Nephron progenitor cell (in vitro differentiated cells): ENCODE results near the gene CYP24A1.

ENCODE experiments used
- DNase-seq: peaks from one replicate; pipeline ENCODE4 v3.0.0; 2021
- H3K27ac Mint-ChIP-seq: 2 replicates; pipeline ENCODE4 v1.8.0; 2021; ENCODE audit warnings: mild to moderate bottlenecking, moderate library complexity, mixed read lengths
- H3K27me3 Mint-ChIP-seq: 2 replicates; pipeline ENCODE4 v1.8.0; 2021; ENCODE audit warnings: mild to moderate bottlenecking, low read depth, mixed read lengths; ENCODE audit not compliant: poor library complexity
- H3K36me3 Mint-ChIP-seq: 2 replicates; pipeline ENCODE4 v1.8.0; 2021; ENCODE audit warnings: low read depth, mixed read lengths
- H3K4me1 Mint-ChIP-seq: 2 replicates; pipeline ENCODE4 v1.8.0; 2021; ENCODE audit warnings: mixed read lengths
- H3K4me3 Mint-ChIP-seq: 2 replicates; pipeline ENCODE4 v1.8.0; 2021; ENCODE audit warnings: mild to moderate bottlenecking, moderate library complexity, mixed read lengths
- H3K9me3 Mint-ChIP-seq: 2 replicates; pipeline ENCODE4 v1.8.0; 2021; ENCODE audit warnings: mild to moderate bottlenecking, moderate library complexity, mixed read lengths
- TF ChIP-seq, protein P1 (sequence below): fragments of 200-600 bp; sonication (generic); IDR thresholded peaks from 2 replicates; pipeline ENCODE4 v1.5.0; 2021; ENCODE audit warnings: antibody characterized with exemption

The CYP24A1 gene

DNA sequence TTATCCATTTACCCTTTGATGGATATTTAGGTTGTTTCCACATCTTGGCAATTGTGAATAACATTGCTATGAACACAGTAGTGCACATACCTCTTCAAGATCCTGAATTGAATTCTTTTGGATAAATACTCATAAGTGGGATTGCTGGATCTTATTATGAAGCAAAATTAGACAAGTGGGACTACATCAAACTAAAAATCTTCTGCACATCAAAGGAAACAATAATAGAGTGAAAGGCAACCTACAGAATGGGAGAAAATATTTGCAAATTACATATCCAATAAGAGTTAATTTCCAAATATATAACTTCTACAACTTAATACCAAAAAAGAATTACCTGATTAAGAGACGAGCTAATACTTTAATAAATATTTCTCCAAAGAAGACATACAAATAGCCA, 65.0 kb downstream of the CYP24A1 start:
- Mint-ChIP-seq H3K9me3 (peaks cover 5% of the 10 kb centered on the region), H3K27me3 (peaks cover 4% of the 10 kb centered on the region), H3K4me3 (no peak overlapping the region), H3K36me3 (no peaks in the 10 kb centered on the region), H3K27ac (no peak overlapping the region), H3K4me1 (peaks cover 10% of the 10 kb centered on the region)
- DNase-seq = no peak
- TF ChIP-seq, protein P1, sequence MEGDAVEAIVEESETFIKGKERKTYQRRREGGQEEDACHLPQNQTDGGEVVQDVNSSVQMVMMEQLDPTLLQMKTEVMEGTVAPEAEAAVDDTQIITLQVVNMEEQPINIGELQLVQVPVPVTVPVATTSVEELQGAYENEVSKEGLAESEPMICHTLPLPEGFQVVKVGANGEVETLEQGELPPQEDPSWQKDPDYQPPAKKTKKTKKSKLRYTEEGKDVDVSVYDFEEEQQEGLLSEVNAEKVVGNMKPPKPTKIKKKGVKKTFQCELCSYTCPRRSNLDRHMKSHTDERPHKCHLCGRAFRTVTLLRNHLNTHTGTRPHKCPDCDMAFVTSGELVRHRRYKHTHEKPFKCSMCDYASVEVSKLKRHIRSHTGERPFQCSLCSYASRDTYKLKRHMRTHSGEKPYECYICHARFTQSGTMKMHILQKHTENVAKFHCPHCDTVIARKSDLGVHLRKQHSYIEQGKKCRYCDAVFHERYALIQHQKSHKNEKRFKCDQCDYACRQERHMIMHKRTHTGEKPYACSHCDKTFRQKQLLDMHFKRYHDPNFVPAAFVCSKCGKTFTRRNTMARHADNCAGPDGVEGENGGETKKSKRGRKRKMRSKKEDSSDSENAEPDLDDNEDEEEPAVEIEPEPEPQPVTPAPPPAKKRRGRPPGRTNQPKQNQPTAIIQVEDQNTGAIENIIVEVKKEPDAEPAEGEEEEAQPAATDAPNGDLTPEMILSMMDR = no peak

DNA sequence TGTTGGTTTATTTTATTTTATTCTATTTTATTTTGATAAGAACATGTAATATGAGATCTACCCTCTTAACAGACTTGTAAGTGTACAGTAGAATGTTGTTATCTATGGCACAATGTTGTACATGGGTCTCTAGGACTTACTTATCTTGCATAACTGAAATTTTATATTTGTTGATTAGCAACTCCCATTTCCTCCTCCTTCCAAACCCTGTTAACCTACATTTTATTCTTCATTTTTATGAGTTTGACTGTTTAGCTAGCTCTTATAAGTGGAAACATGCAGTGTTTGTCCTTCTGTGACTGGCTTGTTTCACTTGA, 65.5 kb downstream of the CYP24A1 start:
- no peaks in the 10 kb centered on the region for H3K36me3 Mint-ChIP-seq
- H3K4me1 Mint-ChIP-seq = peaks cover 10% of the 10 kb centered on the region
- TF ChIP-seq, protein P1 = no peak
- H3K4me3 Mint-ChIP-seq = no peak overlapping the region
- peaks cover 3% of the 10 kb centered on the region for H3K27me3 Mint-ChIP-seq
- H3K9me3 Mint-ChIP-seq = peaks cover 5% of the 10 kb centered on the region
- H3K27ac Mint-ChIP-seq = no peak overlapping the region
- DNase-seq = no peak

DNA sequence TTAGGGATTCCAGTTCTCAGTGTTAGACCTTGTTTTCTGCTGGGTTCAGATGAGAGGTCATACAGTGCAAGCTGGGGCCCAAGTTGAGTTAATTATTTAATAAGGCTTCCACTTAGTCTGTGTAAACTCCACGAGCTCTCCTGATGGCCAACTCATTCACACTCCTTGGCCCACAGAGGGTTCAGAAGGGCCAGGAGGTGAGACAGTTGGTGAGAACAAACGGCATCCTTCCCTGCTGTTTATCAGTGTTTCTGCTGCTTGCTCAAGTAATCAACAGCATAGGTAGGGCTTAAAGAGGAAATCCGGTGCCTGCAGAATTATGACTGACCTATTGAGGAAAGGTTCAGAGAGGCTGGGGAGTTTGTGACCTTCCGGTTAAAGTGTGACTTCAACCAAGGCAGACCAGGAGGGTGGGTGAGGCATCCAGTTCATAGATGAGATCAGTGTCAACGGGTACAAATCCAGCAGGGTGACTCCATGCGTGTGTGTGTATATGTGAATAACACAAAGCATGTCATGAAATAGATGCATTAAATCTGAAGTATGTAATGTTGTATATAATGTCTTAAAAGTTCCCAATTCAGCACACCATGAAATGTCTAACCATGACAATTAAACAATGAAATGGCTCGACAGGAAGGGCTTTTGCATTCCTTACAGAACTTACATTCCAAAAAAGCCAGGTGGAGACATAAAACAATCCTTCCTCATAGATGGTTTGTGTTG, 66.0 kb downstream of the CYP24A1 start:
- TF ChIP-seq, protein P1 = no peak
- H3K4me1 Mint-ChIP-seq = peaks cover 10% of the 10 kb centered on the region
- H3K4me3 Mint-ChIP-seq = no peak overlapping the region
- H3K36me3 Mint-ChIP-seq = no peaks in the 10 kb centered on the region
- peaks cover 5% of the 10 kb centered on the region for H3K9me3 Mint-ChIP-seq
- no peak for DNase-seq
- H3K27me3 Mint-ChIP-seq = peaks cover 3% of the 10 kb centered on the region
- no peak overlapping the region for H3K27ac Mint-ChIP-seq

DNA sequence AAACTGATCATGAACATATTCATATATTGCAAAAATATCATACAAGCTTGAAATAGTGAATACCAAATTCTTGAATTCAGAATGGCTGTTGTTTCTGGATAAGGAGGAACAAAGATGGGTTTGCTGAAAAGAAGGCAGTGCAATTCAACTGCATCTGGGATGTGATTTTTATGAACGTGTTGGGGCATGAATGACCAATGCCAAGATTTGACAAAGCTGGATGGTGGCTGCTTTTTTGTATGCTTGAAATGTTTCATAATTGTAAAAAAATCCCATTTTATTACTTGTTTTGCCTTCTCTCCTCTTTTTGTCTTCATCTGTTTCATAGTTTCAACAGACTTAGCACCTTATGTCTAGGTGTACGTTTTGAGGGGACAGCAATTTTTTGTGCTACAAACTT, 66.6 kb downstream of the CYP24A1 start:
- TF ChIP-seq, protein P1 = no peak
- Mint-ChIP-seq H3K27ac (no peak overlapping the region), H3K36me3 (no peaks in the 10 kb centered on the region), H3K9me3 (peaks cover 5% of the 10 kb centered on the region), H3K4me3 (no peak overlapping the region), H3K27me3 (peaks cover 4% of the 10 kb centered on the region), H3K4me1 (peaks cover 10% of the 10 kb centered on the region)
- no peak for DNase-seq

DNA sequence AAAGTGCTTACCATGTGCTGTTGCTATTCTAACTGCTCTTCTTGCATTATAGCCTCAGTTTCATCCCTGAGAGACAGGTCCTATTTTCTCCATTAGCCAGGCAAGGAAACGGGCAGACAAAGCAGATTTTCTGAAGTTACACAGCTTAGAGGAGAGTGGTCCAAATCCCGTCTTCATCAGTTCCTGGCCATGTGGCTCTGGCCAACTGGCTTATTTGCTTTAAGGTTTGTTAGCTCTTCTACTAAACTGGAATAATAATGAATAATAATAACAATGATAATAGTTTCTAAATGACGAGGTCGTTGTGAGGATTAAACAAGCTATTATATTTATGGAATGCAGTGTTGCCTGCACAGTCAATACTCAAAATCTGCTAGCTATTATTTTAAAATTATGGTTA, 67.6 kb downstream of the CYP24A1 start:
- TF ChIP-seq, protein P1 = no peak
- Mint-ChIP-seq H3K27me3 (peaks cover 7% of the 10 kb centered on the region), H3K4me3 (no peak overlapping the region), H3K4me1 (peaks cover 10% of the 10 kb centered on the region), H3K36me3 (no peaks in the 10 kb centered on the region), H3K27ac (no peak overlapping the region), H3K9me3 (no peaks in the 10 kb centered on the region)
- no peak for DNase-seq

DNA sequence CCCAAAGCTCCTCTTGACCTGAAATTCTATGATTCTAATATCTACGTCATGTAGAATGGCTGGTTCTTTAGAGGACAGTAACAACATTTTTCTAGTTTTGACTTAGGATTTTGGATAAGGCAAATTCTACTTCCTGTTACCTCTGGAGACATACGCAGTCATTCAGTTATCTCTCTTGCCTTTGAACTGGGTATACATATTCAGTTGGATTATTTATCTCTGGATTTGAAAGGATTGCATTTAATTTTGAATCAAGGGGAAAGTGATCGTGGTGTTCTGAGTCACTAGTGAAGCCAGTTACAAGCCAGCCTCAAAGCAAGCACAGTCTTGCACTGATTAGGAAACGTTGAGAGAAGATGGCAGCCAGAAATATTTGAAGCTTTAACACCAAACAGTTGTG, 68.1 kb downstream of the CYP24A1 start:
- no peaks in the 10 kb centered on the region for H3K9me3 Mint-ChIP-seq
- TF ChIP-seq, protein P1 = no peak
- no peak overlapping the region for H3K4me3 Mint-ChIP-seq
- peaks cover 10% of the 10 kb centered on the region for H3K4me1 Mint-ChIP-seq
- H3K36me3 Mint-ChIP-seq = no peaks in the 10 kb centered on the region
- DNase-seq = no peak
- H3K27ac Mint-ChIP-seq = no peak overlapping the region
- peaks cover 7% of the 10 kb centered on the region for H3K27me3 Mint-ChIP-seq
